H1 (cell line): ENCODE results near the gene SCAND1. TPM values are rescaled to one million over a fixed set of nuclear protein-coding genes. Genes with fewer than 3 reads are reported as not detected.

Experiments used
- CTCF ChIA-PET: fragments of 300-600 bp; sonication (Branson Sonifier 250); formaldehyde crosslinking; loops from one replicate; lab custom pipeline; 2021; ENCODE audit not compliant: partially characterized antibody; lab: Charles Lee
- POLR2A ChIA-PET: fragments of 300-600 bp; sonication (Branson Sonifier 250); formaldehyde crosslinking; loops from one replicate; lab custom pipeline; 2021; ENCODE audit warnings: inconsistent platforms; ENCODE audit not compliant: partially characterized antibody; lab: Charles Lee
- DNase-seq, 2 experiments: peaks; one replicate each; pipeline versions ENCODE4 v3.0.0 to v3.0.0-alpha.2; 2010 to 2022; ENCODE audit warnings: low spot score in 2 of 2, low read depth in 1 of 2, mixed read lengths in 1 of 2
- FAIRE-seq: peaks from 2 replicates; lab custom pipeline; 2011; peaks lifted over from hg19 to GRCh38; lab: Jason Lieb, UNC
- H2AFZ ChIP-seq: 2 replicates; pipeline ENCODE4 v1.8.1; 2012; ENCODE audit warnings: low read length, inconsistent platforms
- H2AK5ac ChIP-seq: 2 replicates; pipeline ENCODE4 v1.6.1; 2013; ENCODE audit warnings: low read depth, low read length
- H2BK120ac ChIP-seq: replicated peaks from 2 replicates; pipeline ENCODE3; 2013; ENCODE audit warnings: low read depth, low read length, inconsistent platforms
- H2BK12ac ChIP-seq: 2 replicates; pipeline ENCODE4 v1.6.1; 2013; ENCODE audit warnings: low read depth, low read length
- H2BK15ac ChIP-seq: 2 replicates; pipeline ENCODE4 v1.6.1; 2013; ENCODE audit warnings: low read length
- H2BK20ac ChIP-seq: 2 replicates; pipeline ENCODE4 v1.6.1; 2013; ENCODE audit warnings: low read length
- H2BK5ac ChIP-seq: 2 replicates; pipeline ENCODE4 v1.6.1; 2013; ENCODE audit warnings: low read depth, low read length
- H3K14ac ChIP-seq: 2 replicates; pipeline ENCODE4 v1.6.1; 2013; ENCODE audit warnings: inconsistent platforms; ENCODE audit not compliant: insufficient read length
- H3K18ac ChIP-seq: 2 replicates; pipeline ENCODE4 v1.6.1; 2013; ENCODE audit warnings: low read length; ENCODE audit errors: extremely low read depth
- H3K23ac ChIP-seq: 2 replicates; pipeline ENCODE4 v1.6.1; 2013; ENCODE audit warnings: inconsistent platforms; ENCODE audit not compliant: insufficient read length
- H3K23me2 ChIP-seq: 2 replicates; pipeline ENCODE4 v1.6.1; 2013; ENCODE audit warnings: low read depth, low read length
- H3K27ac ChIP-seq: 2 replicates; pipeline ENCODE4 v1.6.1; 2011; ENCODE audit warnings: low read depth, low read length, inconsistent platforms
- H3K27me3 ChIP-seq, 4 experiments: replicated peaks in 1 of 4; 1 replicate in 1 of 4; 2 replicates in 3 of 4; pipeline versions ENCODE4 v1.6.1 to v1.8.1; 2011 to 2013; ENCODE audit warnings: low read length in 3 of 4, mild to moderate bottlenecking in 3 of 4, inconsistent platforms in 2 of 4, mixed read lengths in 2 of 4, moderate library complexity in 1 of 4; ENCODE audit not compliant: control insufficient read depth in 3 of 4, insufficient read depth in 3 of 4; ENCODE audit errors: extremely low read depth in 1 of 4
- H3K36me3 ChIP-seq, 4 experiments: 2 replicates each; pipeline versions ENCODE4 v1.6.1 to v1.8.1; 2011 to 2013; ENCODE audit warnings: mild to moderate bottlenecking in 4 of 4, low read length in 3 of 4, moderate library complexity in 2 of 4, control low read depth in 1 of 4, inconsistent platforms in 1 of 4; ENCODE audit not compliant: insufficient read depth in 4 of 4, control insufficient read depth in 2 of 4
- H3K4ac ChIP-seq: replicated peaks from 2 replicates; pipeline ENCODE3; 2013; ENCODE audit warnings: low read length, low read depth, mixed read lengths, inconsistent platforms; ENCODE audit not compliant: insufficient read length
- H3K4me1 ChIP-seq, 4 experiments: replicated peaks in 1 of 4; 1 replicate in 1 of 4; 2 replicates in 3 of 4; pipeline versions ENCODE4 v1.6.1 to v1.8.1; 2011 to 2013; ENCODE audit warnings: low read length in 3 of 4, inconsistent platforms in 2 of 4, mixed read lengths in 1 of 4; ENCODE audit not compliant: insufficient read depth in 4 of 4, control insufficient read depth in 3 of 4
- H3K4me2 ChIP-seq, 2 experiments: 2 replicates each; pipeline versions ENCODE4 v1.6.1 to v1.8.1; 2011 to 2013; ENCODE audit warnings: low read depth in 2 of 2, low read length in 2 of 2, control low read depth in 1 of 2, inconsistent platforms in 1 of 2, mild to moderate bottlenecking in 1 of 2; ENCODE audit not compliant: insufficient read depth in 1 of 2
- H3K4me3 ChIP-seq, 4 experiments: fragments of 200-600, 300-600 bp in 1 of 4; sonication (generic), shearing (Covaris generic), sonication (Bioruptor Twin) in 1 of 4; 2 replicates each; pipeline versions ENCODE4 v1.5.1 to v1.8.1; 2011 to 2016; ENCODE audit warnings: low read length in 4 of 4, low read depth in 3 of 4, control low read depth in 2 of 4, inconsistent platforms in 2 of 4, mild to moderate bottlenecking in 2 of 4, mixed read lengths in 1 of 4, moderate library complexity in 1 of 4; ENCODE audit not compliant: insufficient read depth in 2 of 4; ENCODE audit errors: extremely low read depth in 1 of 4
- H3K56ac ChIP-seq: replicated peaks from 2 replicates; pipeline ENCODE3; 2013; ENCODE audit warnings: low read depth, mild to moderate bottlenecking, mixed read lengths, low read length, inconsistent platforms; ENCODE audit not compliant: insufficient read length
- H3K79me1 ChIP-seq: 2 replicates; pipeline ENCODE4 v1.6.1; 2013; ENCODE audit warnings: low read depth, low read length, control low read depth
- H3K79me2 ChIP-seq, 2 experiments: 2 replicates each; pipeline versions ENCODE4 v1.6.1 to v1.8.1; 2012 to 2013; ENCODE audit warnings: low read length in 2 of 2, mild to moderate bottlenecking in 2 of 2, inconsistent platforms in 1 of 2; ENCODE audit not compliant: insufficient read depth in 2 of 2, control insufficient read depth in 1 of 2
- H3K9ac ChIP-seq, 4 experiments: replicated peaks in 1 of 4; 1 replicate in 1 of 4; 2 replicates in 3 of 4; pipeline versions ENCODE4 v1.6.1 to v1.8.1; 2011 to 2013; ENCODE audit warnings: low read depth in 3 of 4, low read length in 3 of 4, control low read depth in 2 of 4, mild to moderate bottlenecking in 2 of 4, moderate library complexity in 2 of 4, inconsistent platforms in 1 of 4; ENCODE audit errors: extremely low read depth in 1 of 4
- H3K9me3 ChIP-seq, 2 experiments: 2 replicates each; pipeline versions ENCODE4 v1.6.1 to v1.8.1; 2012 to 2013; ENCODE audit warnings: mild to moderate bottlenecking in 2 of 2, moderate library complexity in 2 of 2, control low read depth in 1 of 2, inconsistent platforms in 1 of 2, low read depth in 1 of 2, low read length in 1 of 2, mixed read lengths in 1 of 2; ENCODE audit not compliant: insufficient read depth in 2 of 2
- H4K20me1 ChIP-seq, 2 experiments: replicated peaks in 1 of 2; 2 replicates each; pipeline versions ENCODE3 to v1.8.1; 2011 to 2013; ENCODE audit warnings: inconsistent platforms in 2 of 2, low read length in 2 of 2, mild to moderate bottlenecking in 1 of 2; ENCODE audit not compliant: insufficient read depth in 2 of 2, control insufficient read depth in 1 of 2
- H4K5ac ChIP-seq: 2 replicates; pipeline ENCODE4 v1.6.1; 2013; ENCODE audit warnings: low read length, low read depth, mixed read lengths, inconsistent platforms; ENCODE audit not compliant: insufficient read length
- H4K8ac ChIP-seq: 2 replicates; pipeline ENCODE4 v1.8.0; 2013; ENCODE audit warnings: mild to moderate bottlenecking, moderate library complexity, low read length, inconsistent platforms; ENCODE audit not compliant: insufficient read depth; ENCODE audit errors: extremely low read depth
- H4K91ac ChIP-seq: replicated peaks from 2 replicates; pipeline ENCODE3; 2013; ENCODE audit warnings: low read length, mixed read lengths, inconsistent platforms; ENCODE audit not compliant: insufficient read length
- BCL11A ChIP-seq, 2 experiments: IDR thresholded peaks; one replicate each; pipeline ENCODE4 v1.6.1; 2011; ENCODE audit warnings: low read depth in 2 of 2, low read length in 2 of 2, mild to moderate bottlenecking in 2 of 2
- CBX5 ChIP-seq: fragments of 300-800, 300-1000 bp; sonication (generic); IDR thresholded peaks from 2 replicates; pipeline ENCODE4 v1.7.1; 2016; ENCODE audit warnings: antibody characterized with exemption, low read length, low read depth
- E2F6 ChIP-seq: IDR thresholded peaks from 2 replicates; pipeline ENCODE4 v1.6.1; 2012; ENCODE audit warnings: inconsistent platforms
- EP300 ChIP-seq, 2 experiments: IDR thresholded peaks; 1 replicate in 1 of 2; 2 replicates in 1 of 2; pipeline ENCODE4 v1.6.1; 2011 to 2012; ENCODE audit warnings: low read depth in 2 of 2, low read length in 2 of 2, mild to moderate bottlenecking in 2 of 2, borderline replicate concordance in 1 of 2, inconsistent platforms in 1 of 2, moderate library complexity in 1 of 2
- FOSL1 ChIP-seq: IDR thresholded peaks from 2 replicates; pipeline ENCODE4 v1.6.1; 2011; ENCODE audit warnings: mild to moderate bottlenecking, low read depth, low read length, moderate library complexity; ENCODE audit not compliant: insufficient read depth
- GTF2F1 ChIP-seq: IDR thresholded peaks from 2 replicates; pipeline ENCODE4 v1.6.1; 2012; ENCODE audit warnings: low read depth, low read length, improper control_type of control experiment, borderline replicate concordance
- MAFK ChIP-seq: IDR thresholded peaks from 2 replicates; pipeline ENCODE4 v1.6.1; 2012; ENCODE audit warnings: low read depth, mild to moderate bottlenecking, improper control_type of control experiment, low read length
- NRF1 ChIP-seq: IDR thresholded peaks from 2 replicates; pipeline ENCODE4 v1.6.1; 2011; ENCODE audit warnings: mild to moderate bottlenecking, low read depth, low read length, improper control_type of control experiment
- PHF8 ChIP-seq: fragments of 200-600 bp; sonication (generic); conservative IDR thresholded peaks from 2 replicates; pipeline ENCODE4 v1.7.1; 2012; ENCODE audit warnings: low read depth, mild to moderate bottlenecking, inconsistent platforms, low read length, moderate library complexity
- RXRA ChIP-seq: IDR thresholded peaks from 2 replicates; pipeline ENCODE4 v1.6.1; 2011; ENCODE audit warnings: low read depth, mild to moderate bottlenecking, low read length, moderate library complexity; ENCODE audit not compliant: insufficient read depth
- USF2 ChIP-seq: IDR thresholded peaks from 2 replicates; pipeline ENCODE4 v1.6.1; 2011; ENCODE audit warnings: low read length, improper control_type of control experiment
- WGBS, 2 experiments: shearing (Covaris generic) in 1 of 2; methylation state at CpG; one replicate each; pipeline versions ENCODE4 v1.1.6 to v1.1.7; 2013 to 2015; ENCODE audit warnings: low lambda C conversion rate in 2 of 2, mixed read lengths in 2 of 2, inconsistent platforms in 1 of 2, low coverage in 1 of 2, missing lambda C conversion rate in 1 of 2; ENCODE audit not compliant: insufficient replicate concordance in 2 of 2, insufficient coverage in 1 of 2, insufficient read length in 1 of 2; ENCODE audit errors: extremely low coverage in 1 of 2, missing lambda C conversion rate in 1 of 2; 5-methylcytosine and 5-hydroxymethylcytosine counted together
- polyA plus RNA-seq, 7 experiments: library from polyadenylated mRNA; depleted of rRNA in 3 of 7; stranded (reverse) in 5 of 7; unstranded in 2 of 7; fragments of >200 nt in 5 of 7; fragments of 200-250 nt in 2 of 7; gene quantifications; 1 replicate in 5 of 7; 2 replicates in 1 of 7; 4 replicates in 1 of 7; pipeline versions ENCODE4 v1.2.1 to v1.2.3, GENCODE V29; 2011 to 2013; ENCODE audit warnings: missing spikeins in 2 of 7, mixed read lengths in 2 of 7
- total RNA-seq: library from RNA; stranded (reverse); fragmentation: NEBNext Ultra II Directional; extraction: Animal tissue kit (Norgen Biotek cat#: 25700); gene quantifications from 2 replicates; pipeline ENCODE4 v1.2.1, GENCODE V29; 2021

SCAND1 gene
- total and polyA plus RNA-seq, 2 of the 8 experiments (the other 6 are each of a cell fraction or from before 2014, with no cell fraction given), result 73.1 to 83.7 TPM

GRCh38 chr20:35963878-35964277 is 9.6 kb upstream of the SCAND1 start:
- FAIRE-seq, result no peak
- POLR2A ChIA-PET, result interaction anchor here (1.2 kb wide), 1 partner anchor 9 kb away, joined by 7 read pairs; the partner anchor contains the start of gene SCAND1
- TF ChIP-seq FOSL1 (no peak), PHF8 (no peak), EP300 (IDR thresholded peaks at IDR 0.05; ENCODE audit: borderline replicate concordance in 1 of 2, low read depth in 2 of 2, low read length in 2 of 2) (no peak), CBX5 (no peak), GTF2F1 (no peak), BCL11A (IDR thresholded peaks at IDR 0.05; ENCODE audit: low read depth in 2 of 2, low read length in 2 of 2) (no peak), USF2 (no peak), MAFK (no peak), NRF1 (no peak), E2F6 (no peak), RXRA (no peak)

More at GRCh38 chr20:35963878-35964277, 9.6 kb upstream of the SCAND1 start:
- H2AFZ ChIP-seq, result no peak overlapping the region
- no peaks in the 10 kb centered on the region for H3K79me2 ChIP-seq
- no peak overlapping the region for H3K23ac ChIP-seq
- no peaks in the 10 kb centered on the region for H3K36me3 ChIP-seq
- peaks cover 3% of the 10 kb centered on the region; the same call in 1 of the 2 replicates for H3K23me2 ChIP-seq
- no peak overlapping the region for H3K18ac ChIP-seq
- no peak overlapping the region for H3K27ac ChIP-seq
- H3K56ac ChIP-seq, result no peak overlapping the region
- no peak overlapping the region for H3K4ac ChIP-seq
- no peak overlapping the region for H3K4me2 ChIP-seq
- no peak overlapping the region for H2BK5ac ChIP-seq
- no peaks in the 10 kb centered on the region for H4K20me1 ChIP-seq
- H3K4me1 ChIP-seq, result peaks cover 0 to 2% (median 0%) of the 10 kb centered on the region in 4 experiments; a peak in 2 of 7 replicates
- no peaks in the 10 kb centered on the region; a peak in 1 of 7 replicates for H3K27me3 ChIP-seq
- H4K8ac ChIP-seq, result no peak overlapping the region
- no peak overlapping the region for H4K91ac ChIP-seq
- no peak overlapping the region for H3K14ac ChIP-seq
- no peaks in the 10 kb centered on the region for H3K9me3 ChIP-seq
- H3K9ac ChIP-seq, result no peak overlapping the region
- no peak overlapping the region for H2BK15ac ChIP-seq
- no peak overlapping the region for H4K5ac ChIP-seq
- no peak overlapping the region for H2AK5ac ChIP-seq
- H3K79me1 ChIP-seq, result no peaks in the 10 kb centered on the region
- no peak overlapping the region for H2BK120ac ChIP-seq
- no peak overlapping the region for H2BK20ac ChIP-seq
- H3K4me3 ChIP-seq, result no peak overlapping the region
- H2BK12ac ChIP-seq, result no peak overlapping the region
- DNase-seq, result no peak
- CTCF ChIA-PET, result interaction anchor here (0.7 to 3.0 kb wide), 5 partner anchors 10 to 175 kb away, joined by 3 to 10 read pairs (median 7); partner anchors contain the start of gene SCAND1
- 90% methylated on average over 4 of the region's 4 CpGs; no CpG with 5 or more reads in 1 of the 2 experiments for WGBS, 2 experiments
